Activated naive CD8-positive, alpha-beta T cell treated with anti-CD3 and anti-CD28 coated beads, Interleukin-2, amount 50 U/mL, for 24 hours (primary cell): ENCODE measurements around the gene STAT6.
"Not testable (repeated sequence)": the region's sequence is repeated elsewhere in the genome, so short reads cannot be mapped to it uniquely, and the experiment has no call there.

Experiments used
- ATAC-seq: fragments of 150-1000 bp; cut with Tn5 transposase; one replicate; pipeline ENCODE4 v1.10.0; 2021
- DNase-seq: peaks from one replicate; pipeline ENCODE4 v3.0.0; 2021
- H3K27ac Mint-ChIP-seq: one replicate; pipeline ENCODE4 v1.8.0; 2021; ENCODE audit warnings: mild to moderate bottlenecking, mixed read lengths
- H3K27me3 Mint-ChIP-seq: one replicate; pipeline ENCODE4 v1.8.0; 2021; ENCODE audit warnings: mixed read lengths
- H3K36me3 Mint-ChIP-seq: one replicate; pipeline ENCODE4 v1.8.0; 2021; ENCODE audit warnings: low read depth, mixed read lengths
- H3K4me1 Mint-ChIP-seq: one replicate; pipeline ENCODE4 v1.8.0; 2021; ENCODE audit warnings: mixed read lengths
- H3K4me3 Mint-ChIP-seq: one replicate; pipeline ENCODE4 v1.8.0; 2021; ENCODE audit warnings: mild to moderate bottlenecking, moderate library complexity, mixed read lengths
- H3K9me3 Mint-ChIP-seq: one replicate; pipeline ENCODE4 v1.8.0; 2021; ENCODE audit warnings: mixed read lengths

Gene STAT6

GRCh38 chr12:57126561-57126960 is 15.4 kb upstream of the STAT6 start:
- DNase-seq (no peak), ATAC-seq (no peak)
- Mint-ChIP-seq H3K27ac (no peak overlapping the region), H3K9me3 (no peaks in the 10 kb centered on the region), H3K27me3 (peaks cover 21% of the 10 kb centered on the region), H3K4me1 (peaks cover 11% of the 10 kb centered on the region), H3K36me3 (no peaks in the 10 kb centered on the region), H3K4me3 (no peak overlapping the region)

- DNase-seq (no peak), ATAC-seq (no peak)
- no peak overlapping the region for H3K27ac Mint-ChIP-seq
- H3K36me3 Mint-ChIP-seq = no peaks in the 10 kb centered on the region
- H3K27me3 Mint-ChIP-seq = peaks cover 21% of the 10 kb centered on the region
- H3K4me3 Mint-ChIP-seq = no peak overlapping the region
- H3K4me1 Mint-ChIP-seq = peaks cover 11% of the 10 kb centered on the region
- H3K9me3 Mint-ChIP-seq = no peaks in the 10 kb centered on the region
These were observed 14.9 kb upstream of the STAT6 start for GRCh38 chr12:57126061-57126460.

- no peaks in the 10 kb centered on the region for H3K9me3 Mint-ChIP-seq
- DNase-seq (peak; percentile 81), ATAC-seq (peak; percentile 64)
- peaks cover 15% of the 10 kb centered on the region for H3K27me3 Mint-ChIP-seq
- no peak overlapping the region for H3K27ac Mint-ChIP-seq
- H3K4me3 Mint-ChIP-seq = no peak overlapping the region
- H3K4me1 Mint-ChIP-seq = peaks cover 7% of the 10 kb centered on the region
- H3K36me3 Mint-ChIP-seq = no peaks in the 10 kb centered on the region
These were observed 13.2 kb upstream of the STAT6 start for GRCh38 chr12:57124261-57124877.

- Mint-ChIP-seq H3K4me3 (no peak overlapping the region), H3K27me3 (peaks cover 15% of the 10 kb centered on the region), H3K4me1 (peaks cover 12% of the 10 kb centered on the region), H3K9me3 (no peaks in the 10 kb centered on the region), H3K27ac (no peak overlapping the region), H3K36me3 (no peaks in the 10 kb centered on the region)
- DNase-seq = no peak
- ATAC-seq = no peak
These were observed 12.7 kb upstream of the STAT6 start for GRCh38 chr12:57123813-57124212.

GRCh38 chr12:57120718-57121117 is 9.6 kb upstream of the STAT6 start:
- H3K4me3 Mint-ChIP-seq, DNase-seq: not testable (repeated sequence)

GRCh38 chr12:57119294-57120085 is 8.3 kb upstream of the STAT6 start:
- peaks cover 13% of the 10 kb centered on the region for H3K4me1 Mint-ChIP-seq
- H3K4me3 Mint-ChIP-seq = no peak overlapping the region
- no peaks in the 10 kb centered on the region for H3K9me3 Mint-ChIP-seq
- ATAC-seq (no peak), DNase-seq (no peak)
- H3K36me3 Mint-ChIP-seq = no peaks in the 10 kb centered on the region
- peaks cover 4% of the 10 kb centered on the region for H3K27me3 Mint-ChIP-seq
- H3K27ac Mint-ChIP-seq = no peak overlapping the region

More at GRCh38 chr12:57120718-57121117, 9.6 kb upstream of the STAT6 start:
- H3K9me3 Mint-ChIP-seq, H3K27me3 Mint-ChIP-seq, ATAC-seq, H3K36me3 Mint-ChIP-seq, H3K27ac Mint-ChIP-seq: not testable (repeated sequence)
- H3K4me1 Mint-ChIP-seq = peaks cover 13% of the 10 kb centered on the region

GRCh38 chr12:57118711-57119271 is 7.6 kb upstream of the STAT6 start:
- DNase-seq (no peak), ATAC-seq (peak; percentile 76)
- Mint-ChIP-seq H3K36me3 (no peaks in the 10 kb centered on the region), H3K27ac (no peak overlapping the region), H3K4me1 (peaks cover 13% of the 10 kb centered on the region), H3K9me3 (no peaks in the 10 kb centered on the region), H3K4me3 (no peak overlapping the region), H3K27me3 (peaks cover 4% of the 10 kb centered on the region)

- H3K36me3 Mint-ChIP-seq = no peaks in the 10 kb centered on the region
- H3K27ac Mint-ChIP-seq = no peak overlapping the region
- H3K4me1 Mint-ChIP-seq = peaks cover 27% of the 10 kb centered on the region
- ATAC-seq (no peak), DNase-seq (no peak)
- H3K27me3 Mint-ChIP-seq = no peaks in the 10 kb centered on the region
- H3K9me3 Mint-ChIP-seq = no peaks in the 10 kb centered on the region
- no peak overlapping the region for H3K4me3 Mint-ChIP-seq
These were observed 5.6 kb upstream of the STAT6 start for GRCh38 chr12:57116580-57117281.

GRCh38 chr12:57112492-57113294 is 1.5 kb upstream of the STAT6 start:
- Mint-ChIP-seq H3K9me3 (no peaks in the 10 kb centered on the region), H3K4me1 (peaks cover 38% of the 10 kb centered on the region), H3K27ac (peak overlapping the region; percentile 96), H3K27me3 (no peaks in the 10 kb centered on the region), H3K36me3 (peaks cover 27% of the 10 kb centered on the region), H3K4me3 (peak overlapping the region; percentile 98)
- ATAC-seq = no peak
- DNase-seq = peak; percentile 92

- peak overlapping the region; percentile 96 for H3K27ac Mint-ChIP-seq
- DNase-seq (peak; percentile 84), ATAC-seq (peak; percentile 47)
- H3K4me3 Mint-ChIP-seq = peak overlapping the region; percentile 98
- peaks cover 43% of the 10 kb centered on the region for H3K36me3 Mint-ChIP-seq
- peaks cover 54% of the 10 kb centered on the region for H3K4me1 Mint-ChIP-seq
- H3K9me3 Mint-ChIP-seq = no peaks in the 10 kb centered on the region
- no peaks in the 10 kb centered on the region for H3K27me3 Mint-ChIP-seq
These were observed 795 bp downstream of the STAT6 start for GRCh38 chr12:57110104-57111030.

- no peak for ATAC-seq
- peaks cover 61% of the 10 kb centered on the region for H3K4me1 Mint-ChIP-seq
- H3K36me3 Mint-ChIP-seq = peaks cover 49% of the 10 kb centered on the region
- no peaks in the 10 kb centered on the region for H3K27me3 Mint-ChIP-seq
- no peak for DNase-seq
- no peaks in the 10 kb centered on the region for H3K9me3 Mint-ChIP-seq
- peak overlapping the region; percentile 96 for H3K27ac Mint-ChIP-seq
- peak overlapping the region; percentile 98 for H3K4me3 Mint-ChIP-seq
These were observed 1.7 kb downstream of the STAT6 start for GRCh38 chr12:57109207-57110103.

GRCh38 chr12:57107456-57108155 is 3.6 kb downstream of the STAT6 start:
- H3K4me1 Mint-ChIP-seq = peaks cover 70% of the 10 kb centered on the region
- H3K36me3 Mint-ChIP-seq = peaks cover 64% of the 10 kb centered on the region
- no peaks in the 10 kb centered on the region for H3K9me3 Mint-ChIP-seq
- peak overlapping the region; percentile 51 for H3K4me3 Mint-ChIP-seq
- DNase-seq (no peak), ATAC-seq (no peak)
- H3K27ac Mint-ChIP-seq = peak overlapping the region; percentile 87
- H3K27me3 Mint-ChIP-seq = no peaks in the 10 kb centered on the region
